ENCODE results near the gene CLRN2. TPM values are rescaled to one million over a fixed set of nuclear protein-coding genes. Genes with fewer than 3 reads are reported as not detected.
"Not testable (repeated sequence)": the region's sequence is repeated elsewhere in the genome, so short reads cannot be mapped to it uniquely, and the experiment has no call there.

CLRN2 gene
- polyA plus RNA-seq, 1 donor from 2014 or later = not detected

DNA sequence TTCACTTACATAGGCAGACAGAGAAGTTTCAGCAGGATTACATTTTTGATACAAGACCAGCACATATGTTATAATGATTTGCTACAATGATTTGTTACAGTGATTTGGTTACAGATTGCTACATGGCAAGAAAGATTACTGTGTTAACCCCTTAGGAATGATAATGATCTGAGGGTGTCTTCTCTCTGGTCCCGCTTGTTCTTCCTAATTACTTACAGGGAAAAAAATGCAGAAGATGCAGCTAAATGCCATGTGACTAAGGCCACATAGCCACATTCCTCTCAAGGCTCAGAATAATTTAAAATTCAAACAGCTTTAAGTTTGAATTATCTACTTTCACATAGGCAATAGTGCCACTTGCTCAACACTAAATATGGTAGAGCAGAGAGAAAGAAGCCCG is 52.3 kb downstream of the CLRN2 start:
- TF ChIP-seq, protein P1, sequence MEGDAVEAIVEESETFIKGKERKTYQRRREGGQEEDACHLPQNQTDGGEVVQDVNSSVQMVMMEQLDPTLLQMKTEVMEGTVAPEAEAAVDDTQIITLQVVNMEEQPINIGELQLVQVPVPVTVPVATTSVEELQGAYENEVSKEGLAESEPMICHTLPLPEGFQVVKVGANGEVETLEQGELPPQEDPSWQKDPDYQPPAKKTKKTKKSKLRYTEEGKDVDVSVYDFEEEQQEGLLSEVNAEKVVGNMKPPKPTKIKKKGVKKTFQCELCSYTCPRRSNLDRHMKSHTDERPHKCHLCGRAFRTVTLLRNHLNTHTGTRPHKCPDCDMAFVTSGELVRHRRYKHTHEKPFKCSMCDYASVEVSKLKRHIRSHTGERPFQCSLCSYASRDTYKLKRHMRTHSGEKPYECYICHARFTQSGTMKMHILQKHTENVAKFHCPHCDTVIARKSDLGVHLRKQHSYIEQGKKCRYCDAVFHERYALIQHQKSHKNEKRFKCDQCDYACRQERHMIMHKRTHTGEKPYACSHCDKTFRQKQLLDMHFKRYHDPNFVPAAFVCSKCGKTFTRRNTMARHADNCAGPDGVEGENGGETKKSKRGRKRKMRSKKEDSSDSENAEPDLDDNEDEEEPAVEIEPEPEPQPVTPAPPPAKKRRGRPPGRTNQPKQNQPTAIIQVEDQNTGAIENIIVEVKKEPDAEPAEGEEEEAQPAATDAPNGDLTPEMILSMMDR (IDR thresholded peaks at IDR 0.05; ENCODE audit: poor library complexity, severe bottlenecking) = no peak
- TF ChIP-seq, protein P2, sequence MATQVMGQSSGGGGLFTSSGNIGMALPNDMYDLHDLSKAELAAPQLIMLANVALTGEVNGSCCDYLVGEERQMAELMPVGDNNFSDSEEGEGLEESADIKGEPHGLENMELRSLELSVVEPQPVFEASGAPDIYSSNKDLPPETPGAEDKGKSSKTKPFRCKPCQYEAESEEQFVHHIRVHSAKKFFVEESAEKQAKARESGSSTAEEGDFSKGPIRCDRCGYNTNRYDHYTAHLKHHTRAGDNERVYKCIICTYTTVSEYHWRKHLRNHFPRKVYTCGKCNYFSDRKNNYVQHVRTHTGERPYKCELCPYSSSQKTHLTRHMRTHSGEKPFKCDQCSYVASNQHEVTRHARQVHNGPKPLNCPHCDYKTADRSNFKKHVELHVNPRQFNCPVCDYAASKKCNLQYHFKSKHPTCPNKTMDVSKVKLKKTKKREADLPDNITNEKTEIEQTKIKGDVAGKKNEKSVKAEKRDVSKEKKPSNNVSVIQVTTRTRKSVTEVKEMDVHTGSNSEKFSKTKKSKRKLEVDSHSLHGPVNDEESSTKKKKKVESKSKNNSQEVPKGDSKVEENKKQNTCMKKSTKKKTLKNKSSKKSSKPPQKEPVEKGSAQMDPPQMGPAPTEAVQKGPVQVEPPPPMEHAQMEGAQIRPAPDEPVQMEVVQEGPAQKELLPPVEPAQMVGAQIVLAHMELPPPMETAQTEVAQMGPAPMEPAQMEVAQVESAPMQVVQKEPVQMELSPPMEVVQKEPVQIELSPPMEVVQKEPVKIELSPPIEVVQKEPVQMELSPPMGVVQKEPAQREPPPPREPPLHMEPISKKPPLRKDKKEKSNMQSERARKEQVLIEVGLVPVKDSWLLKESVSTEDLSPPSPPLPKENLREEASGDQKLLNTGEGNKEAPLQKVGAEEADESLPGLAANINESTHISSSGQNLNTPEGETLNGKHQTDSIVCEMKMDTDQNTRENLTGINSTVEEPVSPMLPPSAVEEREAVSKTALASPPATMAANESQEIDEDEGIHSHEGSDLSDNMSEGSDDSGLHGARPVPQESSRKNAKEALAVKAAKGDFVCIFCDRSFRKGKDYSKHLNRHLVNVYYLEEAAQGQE (IDR thresholded peaks at IDR 0.05; ENCODE audit: borderline replicate concordance) = no peak
- TF ChIP-seq POLR2AphosphoS5 (IDR thresholded peaks at IDR 0.05) = no peak
- TF ChIP-seq SMC3 (conservative IDR thresholded peaks at IDR 0.05; ENCODE audit: poor library complexity) = no peak
- no peak for TF ChIP-seq RAD21 (conservative IDR thresholded peaks at IDR 0.05)
- no peak for TF ChIP-seq MXI1 (conservative IDR thresholded peaks at IDR 0.05; ENCODE audit: poor library complexity, severe bottlenecking)
- no peak for TF ChIP-seq TAF1 (IDR thresholded peaks at IDR 0.05; ENCODE audit: low read depth)
- TF ChIP-seq EZH2 (IDR thresholded peaks at IDR 0.05; ENCODE audit: borderline replicate concordance, insufficient read depth, low read length, poor library complexity, severe bottlenecking) = no peak
- TF ChIP-seq EP300 (conservative IDR thresholded peaks at IDR 0.05; ENCODE audit: poor library complexity, severe bottlenecking) = no peak
- H3K27me3 ChIP-seq (ENCODE audit: insufficient read depth, low read depth, low read length) = no peaks in the 10 kb centered on the region
- H3K9me2 ChIP-seq (ENCODE audit: insufficient read depth, low read length) = no peaks in the 10 kb centered on the region
- no peak overlapping the region for H2AFZ ChIP-seq (ENCODE audit: low read depth, low read length)
- H4K20me1 ChIP-seq (ENCODE audit: insufficient read depth) = no peaks in the 10 kb centered on the region
- no peak overlapping the region for H3K4me3 ChIP-seq (ENCODE audit: low read length)
- H3K79me2 ChIP-seq (replicated peaks; ENCODE audit: insufficient read depth, low read length) = no peaks in the 10 kb centered on the region
- H3K36me3 ChIP-seq (ENCODE audit: insufficient read depth, low read length) = no peaks in the 10 kb centered on the region
- H3K4me2 ChIP-seq (ENCODE audit: low read length) = no peak overlapping the region
- no peak overlapping the region for H3K27ac ChIP-seq (ENCODE audit: low read length)
- no peaks in the 10 kb centered on the region for H3F3A ChIP-seq (ENCODE audit: insufficient read depth, low read length, poor library complexity, severe bottlenecking)
- H3K9me3 ChIP-seq (ENCODE audit: low read length) = no peaks in the 10 kb centered on the region
- no peak overlapping the region for H3K9ac ChIP-seq (ENCODE audit: low read length)

DNA sequence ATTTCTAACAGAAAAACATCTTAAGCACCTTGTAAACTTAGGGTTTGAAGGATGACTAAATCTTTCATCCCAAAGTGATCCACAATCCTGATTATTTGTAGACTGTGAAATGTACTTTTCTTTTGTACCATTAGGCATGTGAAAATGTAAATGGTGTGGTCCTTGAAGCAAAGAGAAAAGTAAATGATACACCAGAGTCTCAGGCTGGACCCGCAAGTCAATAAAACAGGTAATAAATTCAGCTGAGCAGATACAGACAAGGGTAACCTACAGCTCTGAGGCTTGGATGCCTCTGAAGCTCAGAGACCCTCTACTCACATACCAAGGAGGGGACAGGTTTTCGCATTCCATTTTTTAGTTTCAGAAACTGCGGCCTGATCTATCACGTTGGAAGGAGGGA is 59.2 kb downstream of the CLRN2 start:
- Histone ChIP-seq H4K20me1 (ENCODE audit: insufficient read depth) (no peaks in the 10 kb centered on the region), H3K9me3 (ENCODE audit: low read length) (no peaks in the 10 kb centered on the region), H3K36me3 (ENCODE audit: insufficient read depth, low read length) (no peaks in the 10 kb centered on the region), H3K27ac (ENCODE audit: low read length) (no peak overlapping the region), H3F3A (ENCODE audit: insufficient read depth, low read length, poor library complexity, severe bottlenecking) (peaks cover 5% of the 10 kb centered on the region), H3K27me3 (ENCODE audit: insufficient read depth, low read depth, low read length) (no peaks in the 10 kb centered on the region), H3K9ac (ENCODE audit: low read length) (no peak overlapping the region), H3K9me2 (ENCODE audit: insufficient read depth, low read length) (no peaks in the 10 kb centered on the region), H3K4me2 (ENCODE audit: low read length) (no peak overlapping the region), H3K79me2 (replicated peaks; ENCODE audit: insufficient read depth, low read length) (no peaks in the 10 kb centered on the region), H3K4me3 (ENCODE audit: low read length) (no peak overlapping the region), H2AFZ (ENCODE audit: low read depth, low read length) (no peak overlapping the region)
- TF ChIP-seq EP300 (conservative IDR thresholded peaks at IDR 0.05; ENCODE audit: poor library complexity, severe bottlenecking) (no peak), RAD21 (conservative IDR thresholded peaks at IDR 0.05) (no peak)
- TF ChIP-seq, protein P2 (IDR thresholded peaks at IDR 0.05; ENCODE audit: borderline replicate concordance) = no peak
- TF ChIP-seq, protein P1 (IDR thresholded peaks at IDR 0.05; ENCODE audit: poor library complexity, severe bottlenecking) = no peak

DNA sequence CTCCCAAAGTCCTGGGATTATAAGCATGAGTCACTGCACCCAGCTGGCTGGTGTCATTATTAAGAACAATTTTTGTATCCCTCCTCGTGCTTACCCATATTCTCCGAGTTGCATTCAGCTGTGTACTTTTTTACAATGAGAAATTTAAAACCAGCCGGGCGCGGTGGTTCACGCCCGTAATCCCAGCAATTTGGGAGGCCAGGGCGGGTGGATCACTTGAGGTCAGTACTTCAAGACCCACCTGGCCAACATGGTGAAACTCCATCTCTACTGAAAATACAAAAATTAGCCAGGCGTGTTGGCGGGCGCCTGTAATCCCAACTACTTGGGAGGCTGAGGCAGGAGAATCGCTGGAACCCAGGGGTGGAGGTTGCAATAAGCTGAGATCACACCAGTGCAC is 60.2 kb downstream of the CLRN2 start:
- not testable (repeated sequence) for H2AFZ ChIP-seq (ENCODE audit: low read depth, low read length); H3K4me2 ChIP-seq (ENCODE audit: low read length); H3K79me2 ChIP-seq (replicated peaks; ENCODE audit: insufficient read depth, low read length); H3K36me3 ChIP-seq (ENCODE audit: insufficient read depth, low read length); H4K20me1 ChIP-seq (ENCODE audit: insufficient read depth); H3K9me3 ChIP-seq (ENCODE audit: low read length); H3K9ac ChIP-seq (ENCODE audit: low read length); H3K9me2 ChIP-seq (ENCODE audit: insufficient read depth, low read length); H3K4me3 ChIP-seq (ENCODE audit: low read length); H3K27me3 ChIP-seq (ENCODE audit: insufficient read depth, low read depth, low read length); H3K27ac ChIP-seq (ENCODE audit: low read length); H3F3A ChIP-seq (ENCODE audit: insufficient read depth, low read length, poor library complexity, severe bottlenecking)
